ENCODE results near the gene MARCHF4. TPM values are rescaled to one million over a fixed set of nuclear protein-coding genes. Genes with fewer than 3 reads are reported as not detected.

Gene MARCHF4
- total RNA-seq, 4 donors from 2014 or later, result 0.14 to 1.4 TPM; not detected in 2

DNA sequence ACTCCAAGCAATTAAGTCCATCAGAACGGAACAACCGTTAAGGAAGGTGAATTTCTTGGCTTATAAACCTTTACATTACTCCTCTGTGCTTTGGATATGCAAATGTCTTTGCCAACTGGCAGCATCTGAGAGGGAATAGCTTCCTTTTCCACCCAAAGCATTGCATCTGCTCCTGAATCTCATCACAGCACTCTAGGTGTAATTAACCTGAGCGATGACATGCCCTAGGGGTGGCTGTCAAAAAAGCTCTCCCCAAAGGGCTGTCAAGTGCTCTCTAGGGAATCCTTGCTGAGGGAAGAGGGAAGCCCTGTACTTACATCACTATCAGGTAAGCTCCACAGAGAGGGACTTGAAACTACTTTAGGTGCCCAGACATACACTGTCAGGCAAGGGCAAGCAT is 34.5 kb upstream of the MARCHF4 start:
- intact Hi-C loops (cut with DNase I; ENCODE audit: low total_unique reads), result no loop called here

GRCh38 chr2:216405588-216405987 is 33.3 kb upstream of the MARCHF4 start:
- Histone ChIP-seq H3K36me3 (no peaks in the 10 kb centered on the region), H3K9me3 (no peaks in the 10 kb centered on the region), H3K4me3 (no peak overlapping the region), H3K4me1 (no peaks in the 10 kb centered on the region), H3K27me3 (peaks cover 16% of the 10 kb centered on the region), H3K27ac (no peak overlapping the region)
- TF ChIP-seq POLR2A (IDR thresholded peaks at IDR 0.05) (no peak), POLR2AphosphoS5 (IDR thresholded peaks at IDR 0.05) (no peak), EP300 (IDR thresholded peaks at IDR 0.05; ENCODE audit: low read depth) (no peak), CTCF (IDR thresholded peaks at IDR 0.05) (no peak)
- intact Hi-C loops (cut with DNase I; ENCODE audit: low total_unique reads) (no loop called here), in situ Hi-C loops (cut with MboI; ENCODE audit: low pct_ligation_motif_present in 1 of 4, low pct_unique_long_range_greater_than_20kb in 1 of 4, low sequenced_read_pairs in 3 of 4) (loop anchor here in 2 of 4 donors (25.0 kb wide), 1 partner anchor 293 kb away; the partner anchor contains the start of gene XRCC5 (in 2 of the 2))
- WGBS, 2 donors (ENCODE audit: low coverage in 1 of 2), result 86 to 87% methylated on average over 4 to 7 of the region's 7 CpGs
- no peak for DNase-seq

More for the DNA sequence above, 34.5 kb upstream of the MARCHF4 start:
- H3K27me3 ChIP-seq, result peaks cover 16% of the 10 kb centered on the region
- no peaks in the 10 kb centered on the region for H3K9me3 ChIP-seq
- TF ChIP-seq POLR2A (IDR thresholded peaks at IDR 0.05), result no peak
- TF ChIP-seq POLR2AphosphoS5 (IDR thresholded peaks at IDR 0.05), result no peak
- no peak for TF ChIP-seq EP300 (IDR thresholded peaks at IDR 0.05; ENCODE audit: low read depth)
- no peak for TF ChIP-seq CTCF (IDR thresholded peaks at IDR 0.05)
- in situ Hi-C loops (cut with MboI; ENCODE audit: low pct_ligation_motif_present in 1 of 4, low pct_unique_long_range_greater_than_20kb in 1 of 4, low sequenced_read_pairs in 3 of 4), result loop anchor here in 2 of 4 donors (25.0 kb wide), 1 partner anchor 295 kb away; the partner anchor contains the start of gene XRCC5 (in 2 of the 2)
- WGBS, 2 donors (ENCODE audit: low coverage in 1 of 2), result 17 to 56% methylated on average over 2 to 3 of the region's 3 CpGs
- no peak for DNase-seq
- H3K36me3 ChIP-seq, result no peaks in the 10 kb centered on the region
- H3K27ac ChIP-seq, result no peak overlapping the region
- no peak overlapping the region for H3K4me3 ChIP-seq
- no peaks in the 10 kb centered on the region for H3K4me1 ChIP-seq

- no peak for TF ChIP-seq POLR2A (IDR thresholded peaks at IDR 0.05)
- TF ChIP-seq CTCF (IDR thresholded peaks at IDR 0.05), result peak; percentile 63 to 83 (median 74)
- Histone ChIP-seq H3K27me3 (peaks cover 16% of the 10 kb centered on the region), H3K27ac (no peak overlapping the region), H3K36me3 (no peaks in the 10 kb centered on the region), H3K9me3 (no peaks in the 10 kb centered on the region), H3K4me3 (no peak overlapping the region), H3K4me1 (no peaks in the 10 kb centered on the region)
- WGBS, 2 donors (ENCODE audit: low coverage in 1 of 2), result 0 to 54% methylated on average over 1 to 5 of the region's 5 CpGs
- in situ Hi-C loops (cut with MboI; ENCODE audit: low pct_ligation_motif_present in 1 of 4, low pct_unique_long_range_greater_than_20kb in 1 of 4, low sequenced_read_pairs in 3 of 4) (loop anchor here in 2 of 4 donors (25.0 kb wide), 1 partner anchor 292 kb away; the partner anchor contains the start of gene XRCC5 (in 2 of the 2)), intact Hi-C loops (cut with DNase I; ENCODE audit: low total_unique reads) (loop anchor here (5.0 kb wide), 1 partner anchor 1577 kb away; no protein-coding TSS in a partner anchor)
- peak; percentile 36 for DNase-seq
Measured at GRCh38 chr2:216404010-216404618, 31.8 kb upstream of the MARCHF4 start.

DNA sequence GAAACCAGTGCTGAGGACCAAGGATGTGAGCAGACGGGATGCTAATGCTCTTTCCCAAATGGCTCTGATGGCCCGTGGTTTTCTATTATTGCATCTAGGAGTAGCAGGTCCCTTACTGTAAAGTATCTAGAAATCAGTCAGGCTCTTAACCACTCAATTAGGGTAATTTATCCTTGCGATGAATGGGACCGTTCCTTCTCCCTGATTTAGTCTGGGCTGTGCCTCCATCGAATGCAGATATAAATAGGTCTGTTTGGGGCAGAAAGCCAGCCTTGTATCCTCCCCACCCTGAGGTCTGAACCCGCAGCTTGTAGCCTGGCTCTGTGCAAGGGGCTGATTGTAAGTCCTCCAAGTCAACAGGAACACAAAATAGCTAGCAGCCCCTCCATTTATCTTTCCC is 30.5 kb upstream of the MARCHF4 start:
- Histone ChIP-seq H3K4me3 (no peak overlapping the region), H3K27ac (no peak overlapping the region), H3K36me3 (no peaks in the 10 kb centered on the region), H3K9me3 (no peaks in the 10 kb centered on the region), H3K4me1 (no peaks in the 10 kb centered on the region), H3K27me3 (peaks cover 12% of the 10 kb centered on the region)
- in situ Hi-C loops (cut with MboI; ENCODE audit: low pct_ligation_motif_present in 1 of 4, low pct_unique_long_range_greater_than_20kb in 1 of 4, low sequenced_read_pairs in 3 of 4) (loop anchor here in 2 of 4 donors (25.0 kb wide), 1 partner anchor 290 kb away; the partner anchor contains the start of gene XRCC5 (in 2 of the 2)), intact Hi-C loops (cut with DNase I; ENCODE audit: low total_unique reads) (loop anchor here (5.0 kb wide), 1 partner anchor 1575 kb away; no protein-coding TSS in a partner anchor)
- TF ChIP-seq POLR2A (IDR thresholded peaks at IDR 0.05) (no peak), POLR2AphosphoS5 (IDR thresholded peaks at IDR 0.05) (no peak), CTCF (IDR thresholded peaks at IDR 0.05) (no peak), EP300 (IDR thresholded peaks at IDR 0.05; ENCODE audit: low read depth) (no peak)
- 80 to 83% methylated on average over 5 to 6 of the region's 6 CpGs for WGBS, 2 donors (ENCODE audit: low coverage in 1 of 2)
- DNase-seq, result no peak
